HAP-1 (cell line): ENCODE data around the gene XPO4.

Experiments used
- DNase-seq, 2 experiments: peaks; one replicate each; pipeline ENCODE4 v3.0.0-alpha.2; 2016 to 2020; ENCODE audit warnings: low spot score in 2 of 2
- H3K27me3 ChIP-seq: fragments of 250-450 bp; sonication (Bioruptor Pico); 2 replicates; pipeline ENCODE4 v1.5.1; 2020; ENCODE audit warnings: low read depth, mild to moderate bottlenecking, moderate library complexity
- H3K36me3 ChIP-seq: fragments of 250-450 bp; sonication (Bioruptor Pico); replicated peaks from 2 replicates; pipeline ENCODE4 v1.5.1; 2020; ENCODE audit warnings: mild to moderate bottlenecking
- H3K4me1 ChIP-seq: fragments of 250-450 bp; sonication (Bioruptor Pico); 2 replicates; pipeline ENCODE4 v1.5.1; 2020; ENCODE audit warnings: mild to moderate bottlenecking
- H3K4me3 ChIP-seq: fragments of 250-450 bp; sonication (Bioruptor Pico); 2 replicates; pipeline ENCODE4 v1.5.1; 2020; ENCODE audit warnings: mild to moderate bottlenecking, moderate library complexity
- H3K9me3 ChIP-seq: fragments of 250-450 bp; sonication (Bioruptor Pico); 2 replicates; pipeline ENCODE4 v1.5.1; 2020; ENCODE audit warnings: mild to moderate bottlenecking, moderate library complexity
- in situ Hi-C: fragments of 300-500 bp; cut with MboI; formaldehyde crosslinking; loops from 3 replicates; pipeline ENCODE4 v1.14.3; 2020; ENCODE audit warnings: low sequenced_read_pairs, inconsistent platforms, mixed read lengths

Gene XPO4

DNA sequence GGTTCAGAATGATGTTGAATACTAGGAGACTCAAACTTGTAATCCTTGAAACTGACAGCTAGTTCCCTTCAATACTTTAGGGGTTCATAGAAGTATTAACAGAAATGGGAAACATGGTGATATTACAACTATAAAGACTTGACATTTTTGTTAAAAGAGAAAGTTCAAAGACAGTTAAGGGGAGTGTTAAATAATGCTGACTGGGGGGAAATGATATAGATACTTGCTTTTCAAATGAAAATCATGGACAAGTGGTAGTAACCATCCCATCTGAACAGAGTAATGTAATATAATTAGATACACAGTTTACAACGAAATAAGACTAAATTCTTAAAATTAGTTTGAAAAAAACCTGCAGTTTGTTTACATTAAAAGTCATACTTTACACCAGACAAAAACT is 122.2 kb downstream of the XPO4 start:
- Histone ChIP-seq H3K27me3 (no peaks in the 10 kb centered on the region), H3K36me3 (peaks cover 14% of the 10 kb centered on the region)
- in situ Hi-C loops: no loop called here

GRCh38 chr13:20779405-20779804 is 123.1 kb downstream of the XPO4 start:
- no peak overlapping the region for H3K4me3 ChIP-seq
- no peaks in the 10 kb centered on the region for H3K4me1 ChIP-seq
- H3K36me3 ChIP-seq: peaks cover 14% of the 10 kb centered on the region
- in situ Hi-C loops: no loop called here
- DNase-seq: no peak
- H3K9me3 ChIP-seq: no peaks in the 10 kb centered on the region
- no peaks in the 10 kb centered on the region for H3K27me3 ChIP-seq

More for the DNA sequence above, 122.2 kb downstream of the XPO4 start:
- Histone ChIP-seq H3K4me3 (no peak overlapping the region), H3K9me3 (no peaks in the 10 kb centered on the region), H3K4me1 (no peaks in the 10 kb centered on the region)
- DNase-seq: no peak

DNA sequence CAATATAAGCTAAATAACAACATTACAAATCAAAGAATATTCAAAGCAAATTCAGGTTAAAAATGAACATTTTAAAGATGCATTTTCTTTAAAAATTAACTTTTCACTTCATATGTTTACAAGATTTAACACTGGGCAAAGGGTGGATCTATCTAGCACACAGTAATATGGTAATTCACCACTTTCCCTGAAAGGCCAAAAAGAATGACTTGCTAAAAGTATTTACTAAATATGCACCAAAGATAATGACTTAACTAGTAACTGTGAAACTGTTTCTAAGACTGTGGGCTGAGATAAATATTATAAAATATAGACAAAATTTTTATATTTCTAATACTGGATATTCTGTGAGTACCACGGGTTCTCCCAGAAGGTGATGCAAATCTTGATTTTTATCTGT is 124.2 kb downstream of the XPO4 start:
- in situ Hi-C loops: no loop called here
- Histone ChIP-seq H3K9me3 (no peaks in the 10 kb centered on the region), H3K36me3 (peaks cover 6% of the 10 kb centered on the region), H3K27me3 (no peaks in the 10 kb centered on the region), H3K4me1 (peaks cover 3% of the 10 kb centered on the region; the same call in 1 of the 2 replicates), H3K4me3 (no peak overlapping the region)
- DNase-seq: no peak

- H3K27me3 ChIP-seq: no peaks in the 10 kb centered on the region
- DNase-seq: no peak
- H3K4me1 ChIP-seq: peaks cover 3% of the 10 kb centered on the region; the same call in 1 of the 2 replicates
- H3K9me3 ChIP-seq: no peaks in the 10 kb centered on the region
- in situ Hi-C loops: no loop called here
- H3K4me3 ChIP-seq: no peak overlapping the region
- no peaks in the 10 kb centered on the region for H3K36me3 ChIP-seq
These were observed 125.8 kb downstream of the XPO4 start for GRCh38 chr13:20776751-20777150.

DNA sequence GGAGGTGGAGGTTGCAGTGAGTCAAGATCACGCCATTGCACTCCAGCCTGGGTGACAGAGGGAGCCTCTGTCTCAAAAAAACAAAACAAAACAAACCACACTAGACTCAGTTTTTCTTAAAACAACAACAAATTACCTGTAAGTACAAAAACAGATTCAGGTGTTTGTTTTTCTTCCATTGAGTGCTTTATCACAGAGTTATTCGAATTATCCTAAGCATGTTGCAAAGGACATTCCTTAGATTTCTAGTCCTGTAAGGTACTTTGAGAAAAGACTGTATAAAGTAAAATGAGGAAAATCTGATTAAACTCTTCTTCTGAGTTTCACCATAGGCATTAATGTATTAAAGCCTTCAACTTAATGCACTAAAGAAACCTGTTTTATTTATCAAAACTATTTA is 126.6 kb downstream of the XPO4 start:
- no peaks in the 10 kb centered on the region for H3K9me3 ChIP-seq
- in situ Hi-C loops: no loop called here
- no peak for DNase-seq

DNA sequence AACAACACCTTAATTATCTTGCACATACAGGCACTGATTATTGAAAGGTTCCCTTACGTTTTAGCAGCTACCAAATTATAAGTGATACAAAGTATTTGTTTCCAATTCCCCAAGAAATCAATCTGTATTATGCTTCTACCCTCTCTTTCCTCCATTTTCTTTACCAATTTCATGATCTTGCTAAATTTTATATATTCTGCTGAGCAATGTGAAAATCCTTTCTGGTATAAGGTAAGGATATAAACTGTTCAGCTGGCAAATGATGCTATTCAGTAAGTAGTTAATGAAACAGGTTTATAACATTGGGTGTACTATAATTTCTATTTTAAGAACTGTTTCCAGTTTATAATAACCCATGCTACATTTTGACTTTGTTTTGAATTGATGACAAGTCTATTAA is 127.8 kb downstream of the XPO4 start:
- DNase-seq: no peak
- in situ Hi-C loops: no loop called here
- Histone ChIP-seq H3K4me3 (no peak overlapping the region), H3K9me3 (no peaks in the 10 kb centered on the region), H3K36me3 (peaks cover 5% of the 10 kb centered on the region; the same call in 1 of the 2 replicates), H3K4me1 (peaks cover 3% of the 10 kb centered on the region; the same call in 1 of the 2 replicates), H3K27me3 (no peaks in the 10 kb centered on the region)

More for the DNA sequence above, 126.6 kb downstream of the XPO4 start:
- Histone ChIP-seq H3K27me3 (no peaks in the 10 kb centered on the region), H3K36me3 (peaks cover 3% of the 10 kb centered on the region; the same call in 1 of the 2 replicates), H3K4me3 (no peak overlapping the region), H3K4me1 (peaks cover 3% of the 10 kb centered on the region; the same call in 1 of the 2 replicates)

DNA sequence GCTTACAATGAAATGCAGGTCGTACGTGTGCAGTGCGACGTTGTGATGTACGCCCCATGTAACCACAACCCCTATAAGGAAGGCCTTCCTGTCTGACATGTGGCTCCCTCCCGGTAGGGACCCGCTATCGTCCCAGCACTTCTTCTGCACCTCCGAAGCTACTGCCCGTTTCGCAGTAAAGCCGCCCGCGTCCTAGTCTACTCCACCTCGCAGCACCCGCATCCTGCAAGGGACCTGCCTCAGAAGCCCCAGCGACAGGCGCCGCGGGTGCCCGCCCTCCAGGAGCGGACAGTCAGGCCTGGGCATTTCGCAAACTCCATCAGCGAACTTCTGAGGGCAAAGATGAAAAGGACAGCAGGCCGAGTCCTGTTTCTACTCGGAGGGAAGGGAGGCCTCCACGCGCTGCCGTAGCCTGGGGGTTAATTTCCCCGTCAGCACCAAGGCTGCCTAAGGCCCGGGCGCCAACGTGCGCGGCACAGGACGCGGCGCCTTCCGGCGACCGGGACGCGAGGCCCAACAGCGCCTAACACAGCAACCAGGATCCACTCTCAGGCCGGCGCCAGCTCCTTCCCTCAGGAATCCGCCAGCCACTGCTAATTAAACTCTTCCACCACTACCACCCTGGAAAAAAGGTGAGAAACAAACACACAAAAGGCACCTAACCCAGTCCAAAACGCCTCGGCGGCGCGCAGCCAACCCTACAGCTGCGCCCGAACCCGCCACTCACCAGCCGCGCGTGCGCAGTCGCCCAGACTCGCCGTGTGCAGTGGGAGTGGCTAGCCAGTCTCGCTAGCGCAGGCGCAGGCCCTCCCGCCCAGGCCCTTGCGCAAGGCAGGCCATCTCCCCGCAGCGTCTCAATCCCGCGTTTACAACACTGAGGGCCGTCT is 129.1 kb downstream of the XPO4 start, which contains the start of gene EEF1AKMT1:
Gene EEF1AKMT1 (minus strand): TSS at position 768 of the 887 bp plus-strand sequence. CDS start 16,363 bp downstream, outside the sequence.
- in situ Hi-C loops: no loop called here
- Histone ChIP-seq H3K4me3 (peak within 1 kb of the TSS; percentile 55), H3K36me3 (peaks cover 5% of the 10 kb centered on the region; the same call in 1 of the 2 replicates), H3K27me3 (no peaks in the 10 kb centered on the region), H3K4me1 (peaks cover 3% of the 10 kb centered on the region; the same call in 1 of the 2 replicates), H3K9me3 (no peaks in the 10 kb centered on the region; the same call in 1 of the 2 replicates)
- DNase-seq: peak; percentile 92 to 96

DNA sequence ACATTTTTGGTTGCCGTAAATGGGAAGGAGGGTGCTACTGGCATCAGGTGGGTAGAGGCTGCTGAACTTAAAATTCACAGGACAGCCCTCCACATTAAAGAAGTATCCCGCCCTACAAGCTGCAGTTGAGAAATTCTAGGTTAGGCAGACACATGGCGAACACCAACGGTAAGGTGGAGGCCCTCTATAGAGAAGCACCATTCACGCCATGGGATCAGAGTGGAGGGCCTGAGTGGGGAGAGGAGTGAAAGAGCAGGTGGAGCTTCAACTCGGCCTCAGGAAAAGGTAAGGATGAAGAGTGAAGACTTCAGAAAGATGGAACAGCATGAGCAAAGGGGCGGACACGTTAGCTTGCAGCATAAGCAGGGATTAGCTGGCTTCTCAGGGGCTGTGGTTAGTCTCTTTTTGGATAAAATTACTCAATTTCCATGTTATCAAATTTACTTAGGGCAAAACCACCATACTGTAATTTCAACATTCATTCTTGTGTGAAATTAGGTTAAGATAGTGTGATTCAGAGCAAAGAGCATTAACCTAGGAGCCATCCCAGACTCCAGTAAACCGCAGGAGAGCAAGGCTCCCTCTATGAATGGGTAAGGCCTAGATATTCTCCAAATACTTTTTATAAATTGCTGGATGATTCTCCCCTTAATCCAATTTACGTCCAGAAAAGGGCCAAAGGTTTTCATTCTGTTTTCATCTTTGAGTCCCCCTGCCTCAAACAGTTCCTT is 130.0 kb downstream of the XPO4 start:
- DNase-seq: no peak
- Histone ChIP-seq H3K9me3 (peaks cover 5% of the 10 kb centered on the region; the same call in 1 of the 2 replicates), H3K4me3 (peak overlapping the region; percentile 55), H3K4me1 (peaks cover 3% of the 10 kb centered on the region; the same call in 1 of the 2 replicates), H3K27me3 (no peaks in the 10 kb centered on the region), H3K36me3 (peaks cover 5% of the 10 kb centered on the region; the same call in 1 of the 2 replicates)
- in situ Hi-C loops: no loop called here

GRCh38 chr13:20769834-20770233 is 132.7 kb downstream of the XPO4 start:
- DNase-seq: no peak
- Histone ChIP-seq H3K9me3 (peaks cover 5% of the 10 kb centered on the region; the same call in 1 of the 2 replicates), H3K27me3 (no peaks in the 10 kb centered on the region), H3K4me3 (no peak overlapping the region), H3K4me1 (peaks cover 3% of the 10 kb centered on the region; the same call in 1 of the 2 replicates), H3K36me3 (peaks cover 5% of the 10 kb centered on the region; the same call in 1 of the 2 replicates)
- in situ Hi-C loops: no loop called here

GRCh38 chr13:20769091-20769490 is 133.5 kb downstream of the XPO4 start:
- H3K27me3 ChIP-seq: no peaks in the 10 kb centered on the region
- no peak overlapping the region for H3K4me3 ChIP-seq
- no peak for DNase-seq
- peaks cover 5% of the 10 kb centered on the region; the same call in 1 of the 2 replicates for H3K9me3 ChIP-seq
- H3K36me3 ChIP-seq: peaks cover 5% of the 10 kb centered on the region; the same call in 1 of the 2 replicates
- in situ Hi-C loops: no loop called here
- peaks cover 2% of the 10 kb centered on the region; the same call in 1 of the 2 replicates for H3K4me1 ChIP-seq

DNA sequence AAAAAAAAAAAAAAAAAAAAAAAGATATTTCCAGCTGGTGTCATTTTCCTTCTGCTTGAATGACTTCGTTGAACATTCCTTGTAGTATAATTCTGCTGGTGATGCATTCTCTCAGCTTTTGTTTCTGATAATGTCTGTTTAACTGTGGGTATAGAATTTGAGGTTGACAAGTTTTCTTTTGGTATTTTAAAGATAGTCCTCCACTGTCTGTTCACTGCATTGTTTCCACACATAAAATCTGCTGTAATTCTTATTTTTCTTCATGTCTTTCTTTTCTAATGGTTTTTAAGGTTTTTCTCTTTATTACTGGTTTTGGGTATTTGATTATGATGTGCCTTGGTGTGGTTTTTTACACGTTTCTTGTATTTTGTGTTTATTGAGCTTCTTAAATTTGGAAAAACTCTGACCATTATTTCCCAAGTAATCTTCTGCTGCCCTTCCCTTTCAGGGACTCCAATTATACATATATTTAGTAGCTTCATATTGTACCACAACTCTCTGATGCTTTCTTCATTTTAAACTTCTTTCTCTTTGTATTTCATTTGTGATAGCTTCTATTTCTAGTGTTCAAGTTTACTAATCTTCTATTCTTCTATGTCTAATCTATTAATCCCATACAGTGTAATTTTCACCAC is 135.1 kb downstream of the XPO4 start:
- Histone ChIP-seq H3K36me3 (peaks cover 5% of the 10 kb centered on the region; the same call in 1 of the 2 replicates), H3K4me1 (no peaks in the 10 kb centered on the region), H3K4me3 (no peak overlapping the region), H3K27me3 (no peaks in the 10 kb centered on the region), H3K9me3 (peaks cover 5% of the 10 kb centered on the region; the same call in 1 of the 2 replicates)
- no peak for DNase-seq
- in situ Hi-C loops: no loop called here

DNA sequence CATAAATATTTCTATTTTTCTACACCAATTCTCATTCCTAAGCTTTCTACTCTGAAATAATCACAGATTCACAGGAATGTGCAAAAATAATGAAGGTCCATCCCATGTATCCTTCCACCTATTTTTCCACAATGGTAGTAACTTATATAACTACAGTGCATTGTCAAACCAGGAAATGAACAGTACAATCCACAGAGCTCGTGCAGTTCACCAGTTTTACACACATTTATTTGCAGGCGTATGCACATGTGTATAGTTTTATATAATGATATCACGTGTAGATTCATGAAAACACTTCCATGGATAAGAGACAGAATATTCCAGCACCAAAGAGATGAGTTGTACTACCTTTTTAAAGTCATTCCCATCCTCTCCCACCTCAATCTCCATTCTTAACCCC is 141.7 kb downstream of the XPO4 start:
- no peaks in the 10 kb centered on the region for H3K27me3 ChIP-seq
- DNase-seq: no peak
- in situ Hi-C loops: no loop called here

DNA sequence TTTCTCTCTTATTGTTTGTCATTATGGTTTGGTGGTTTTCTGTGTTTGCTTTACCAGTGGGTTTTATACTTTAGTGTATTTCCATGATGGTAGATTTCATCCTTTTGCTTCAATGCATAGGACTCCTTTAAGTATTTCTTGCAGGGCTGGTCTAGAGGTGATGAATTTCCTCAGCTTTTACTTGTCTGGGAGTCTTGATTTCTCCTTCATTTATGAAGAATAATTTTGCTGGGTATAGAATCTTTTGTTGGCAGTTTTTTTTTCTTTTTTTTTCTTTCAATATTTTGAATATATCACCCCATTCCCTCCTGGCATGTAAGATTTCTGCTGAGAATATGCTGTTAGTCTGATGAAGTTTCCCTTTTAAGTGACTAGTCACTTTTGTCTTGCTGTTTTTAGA is 148.5 kb downstream of the XPO4 start:
- Histone ChIP-seq H3K27me3 (no peaks in the 10 kb centered on the region), H3K4me3 (no peak overlapping the region), H3K9me3 (peaks cover 16% of the 10 kb centered on the region; the same call in 1 of the 2 replicates), H3K4me1 (peaks cover 8% of the 10 kb centered on the region; the same call in 1 of the 2 replicates), H3K36me3 (no peaks in the 10 kb centered on the region)
- no peak for DNase-seq
- in situ Hi-C loops: no loop called here

More for the DNA sequence above, 141.7 kb downstream of the XPO4 start:
- Histone ChIP-seq H3K9me3 (peaks cover 6% of the 10 kb centered on the region; the same call in 1 of the 2 replicates), H3K4me3 (no peak overlapping the region), H3K36me3 (no peaks in the 10 kb centered on the region), H3K4me1 (peaks cover 8% of the 10 kb centered on the region; the same call in 1 of the 2 replicates)
